GM18505 (cell line): ENCODE results near the gene PDXK.

Experiments used
- ATAC-seq: cut with Tn5 transposase; IDR thresholded peaks from one replicate; pipeline ENCODE4 v1.9.1; 2021; ENCODE audit not compliant: unreplicated experiment
- POLR2A ChIP-seq: IDR thresholded peaks from 4 replicates; pipeline ENCODE4 v1.6.1; 2011; ENCODE audit warnings: borderline replicate concordance; ENCODE audit not compliant: insufficient read depth, insufficient read length; ENCODE audit errors: extremely low read depth

PDXK gene

DNA sequence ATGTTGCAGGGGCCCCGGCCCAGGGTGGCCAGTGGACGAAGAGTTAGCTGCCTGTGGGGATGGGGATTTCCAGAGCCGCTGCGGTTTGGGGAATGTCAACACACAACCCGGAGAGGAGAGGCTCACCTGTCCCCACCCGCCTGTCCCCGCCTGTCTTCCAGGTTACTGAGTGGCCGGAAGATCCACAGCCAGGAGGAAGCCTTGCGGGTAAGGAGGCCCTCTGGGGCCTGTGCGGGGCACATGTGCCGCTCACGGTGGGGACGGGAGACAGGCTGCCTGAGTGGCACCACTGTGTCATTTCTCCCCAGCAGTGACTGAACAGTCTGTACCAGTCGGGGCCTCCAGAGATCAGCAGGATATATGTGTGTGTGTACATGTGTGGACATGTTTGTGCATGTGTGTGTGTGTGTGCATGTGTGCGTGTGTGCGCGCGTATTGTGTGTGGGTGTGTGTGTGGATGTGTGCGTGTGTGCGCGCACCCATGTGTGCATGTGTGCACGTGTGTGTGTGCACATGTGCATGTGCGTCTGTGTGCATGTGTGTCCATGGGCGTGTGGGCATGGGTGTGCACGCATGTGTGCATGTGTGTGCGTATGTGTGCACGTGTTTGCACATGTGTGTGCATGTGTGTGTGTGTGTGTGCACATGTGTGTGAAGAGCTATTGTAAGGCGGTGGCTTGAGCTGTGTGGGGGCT lies 31.6 kb downstream of the PDXK start:
- ATAC-seq = no peak
- TF ChIP-seq POLR2A = no peak

DNA sequence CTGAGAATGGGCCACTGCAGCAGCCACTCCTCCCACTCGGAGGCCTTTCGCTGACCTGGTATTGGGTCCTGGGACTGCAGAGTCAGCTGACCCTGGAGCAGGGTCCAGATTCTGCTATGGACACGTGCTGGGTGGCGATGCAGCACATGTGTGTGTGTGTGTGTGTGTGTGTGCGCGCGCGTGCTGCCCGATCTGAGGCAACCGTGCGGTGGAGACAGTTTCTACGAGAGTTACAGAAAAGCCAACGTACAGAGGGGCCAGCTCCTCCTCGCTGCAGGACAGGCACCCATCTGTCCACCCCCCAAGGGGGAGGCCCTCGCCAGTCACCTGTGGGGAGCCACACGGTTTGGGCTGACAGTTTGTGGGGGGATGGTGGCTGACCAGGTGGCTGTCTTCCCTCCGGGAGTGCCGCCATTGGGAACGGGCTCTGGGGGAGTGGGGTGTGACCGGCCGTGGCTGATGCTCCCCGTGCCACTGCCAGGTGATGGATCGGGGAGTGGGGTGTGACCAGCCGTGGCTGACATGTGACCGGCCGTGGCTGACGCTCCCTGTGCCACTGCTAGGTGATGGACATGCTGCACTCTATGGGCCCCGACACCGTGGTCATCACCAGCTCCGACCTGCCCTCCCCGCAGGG lies 33.1 kb downstream of the PDXK start:
- no peak for ATAC-seq
- TF ChIP-seq POLR2A = no peak

DNA sequence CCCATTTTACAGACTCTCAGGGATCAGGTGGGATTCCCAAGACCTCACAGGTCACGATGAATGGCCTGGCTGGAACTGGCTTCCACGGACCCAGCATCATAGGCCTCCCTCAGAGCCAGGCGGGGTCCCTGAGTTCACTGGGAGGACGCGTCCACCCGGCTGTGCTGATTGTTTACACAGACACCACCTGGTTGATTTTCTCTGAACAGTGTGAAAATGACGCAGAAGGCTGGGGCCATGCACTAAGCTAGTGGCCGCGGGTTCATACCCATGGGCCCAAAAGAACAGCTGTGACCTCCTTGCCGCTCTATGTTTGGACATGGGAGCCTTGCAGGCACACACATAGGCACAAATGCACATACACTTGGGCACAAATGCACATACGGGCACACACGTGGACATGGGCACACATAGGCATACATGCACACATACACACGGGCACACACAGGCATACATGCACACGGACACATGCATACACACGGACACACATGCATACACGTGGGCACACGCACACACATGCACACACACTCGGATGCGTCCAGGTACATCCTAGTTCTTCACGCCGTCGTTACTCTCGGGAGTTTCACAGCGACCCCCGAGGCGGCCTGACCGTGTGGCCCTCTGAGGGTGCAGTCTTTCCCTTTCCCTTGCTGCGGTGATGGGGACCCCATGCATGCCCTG lies 34.0 kb downstream of the PDXK start:
- no peak for ATAC-seq
- TF ChIP-seq POLR2A = no peak

DNA sequence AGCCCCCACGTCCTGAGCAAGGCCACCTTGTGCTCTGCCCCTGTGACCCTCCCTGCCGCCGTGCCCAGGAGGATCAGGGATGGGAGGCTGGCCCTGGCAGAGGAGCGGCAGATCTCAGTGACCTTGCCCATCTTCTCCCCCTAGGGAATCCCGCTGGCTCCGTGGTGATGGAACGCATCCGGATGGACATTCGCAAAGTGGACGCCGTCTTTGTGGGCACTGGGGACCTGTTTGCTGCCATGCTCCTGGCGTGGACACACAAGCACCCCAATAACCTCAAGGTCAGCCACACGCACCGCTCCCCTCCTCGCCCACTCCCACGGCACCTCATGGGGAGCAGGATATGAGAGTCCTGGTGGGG lies 34.5 kb downstream of the PDXK start:
- TF ChIP-seq POLR2A = no peak
- ATAC-seq = no peak

DNA sequence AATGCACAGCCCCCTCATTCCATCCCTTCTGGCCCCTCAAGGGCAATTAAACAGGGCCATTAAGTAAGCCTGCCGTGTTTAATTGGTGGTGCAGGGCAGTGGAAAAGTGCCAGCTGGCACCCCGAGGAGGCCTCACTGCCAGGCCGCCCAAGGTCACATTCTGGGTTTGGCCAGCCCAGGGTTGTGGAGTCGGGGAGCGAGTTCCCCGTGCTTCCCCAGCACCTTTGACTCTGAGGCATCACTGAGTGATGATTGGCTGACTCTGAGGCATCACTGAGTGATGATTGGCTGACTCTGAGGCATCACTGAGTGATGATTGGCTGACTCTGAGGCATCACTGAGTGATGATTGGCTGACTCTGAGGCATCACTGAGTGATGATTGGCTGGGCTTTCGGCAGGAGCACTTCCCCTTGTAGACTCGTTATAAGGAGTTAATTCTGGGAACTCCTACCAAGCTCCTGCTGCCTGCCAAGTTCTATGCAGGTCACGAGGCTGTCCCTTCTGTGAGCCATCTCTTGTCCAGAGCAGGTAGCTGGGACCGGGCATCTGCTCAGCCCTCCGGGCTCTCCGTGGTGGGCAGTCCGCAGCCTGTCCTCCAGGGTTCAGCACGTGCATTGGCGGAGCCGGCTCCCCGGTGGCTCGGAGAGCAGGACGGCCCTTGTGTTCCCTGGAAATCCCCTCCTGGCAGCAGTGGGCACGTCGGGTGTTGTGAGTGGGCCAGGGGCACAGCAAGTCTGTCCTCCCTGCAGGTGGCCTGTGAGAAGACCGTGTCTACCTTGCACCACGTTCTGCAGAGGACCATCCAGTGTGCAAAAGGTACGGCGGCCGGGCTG lies 36.2 kb downstream of the PDXK start:
- no peak for ATAC-seq
- TF ChIP-seq POLR2A = no peak

DNA sequence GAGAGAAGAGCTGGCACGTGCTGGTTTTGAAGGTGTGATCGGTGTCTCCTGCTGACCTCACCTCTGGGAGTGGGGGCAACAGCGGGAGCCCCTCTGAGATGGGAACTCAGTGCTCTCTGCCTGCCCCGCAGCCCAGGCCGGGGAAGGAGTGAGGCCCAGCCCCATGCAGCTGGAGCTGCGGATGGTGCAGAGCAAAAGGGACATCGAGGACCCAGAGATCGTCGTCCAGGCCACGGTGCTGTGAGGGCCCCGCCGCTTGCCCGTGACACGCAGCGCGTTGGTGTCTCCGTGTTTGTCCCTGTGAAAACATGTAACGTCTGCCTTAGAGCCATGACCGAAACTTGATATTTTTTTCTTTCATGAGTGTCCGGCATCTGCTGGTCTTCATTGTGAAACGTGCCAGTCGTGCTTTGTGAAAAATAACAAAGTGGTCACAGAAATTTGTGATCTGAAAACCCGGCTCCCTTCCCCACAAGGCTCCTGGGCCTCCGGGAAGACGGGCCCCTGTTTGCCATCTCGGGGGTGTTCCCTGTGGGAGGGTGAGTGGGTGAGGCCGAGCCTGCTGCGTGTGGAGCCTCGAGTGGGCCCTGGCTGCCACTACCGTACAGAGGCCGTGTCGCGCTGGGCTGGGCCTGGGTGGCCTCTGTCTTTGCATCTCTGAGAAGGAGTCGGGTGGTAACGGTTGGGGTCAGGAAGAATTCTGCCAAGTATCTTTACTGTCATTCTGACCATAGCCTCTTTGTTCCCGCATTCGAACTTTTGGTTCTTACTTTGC lies 37.1 kb downstream of the PDXK start:
- TF ChIP-seq POLR2A = no peak
- no peak for ATAC-seq

DNA sequence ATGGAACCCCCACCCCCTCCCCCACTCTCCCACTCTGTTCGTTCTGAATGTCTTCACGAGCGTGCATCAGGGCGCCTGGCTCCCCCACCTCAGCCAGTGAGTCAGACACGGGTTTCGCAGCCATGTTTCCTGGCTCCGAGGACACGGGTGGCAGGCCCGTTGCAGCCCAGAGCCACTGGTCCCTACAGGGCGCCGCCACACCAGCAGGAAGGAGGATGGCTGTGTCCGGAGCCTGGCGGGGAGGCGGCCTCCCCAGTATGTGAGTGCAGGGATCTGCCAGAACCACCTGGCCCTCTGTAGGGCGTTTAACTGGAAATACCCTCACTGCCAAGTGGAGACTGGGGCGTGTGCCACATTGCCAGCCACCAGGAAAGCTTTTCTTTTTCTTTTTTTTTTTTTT lies 38.7 kb downstream of the PDXK start:
- ATAC-seq = no peak
- no peak for TF ChIP-seq POLR2A

DNA sequence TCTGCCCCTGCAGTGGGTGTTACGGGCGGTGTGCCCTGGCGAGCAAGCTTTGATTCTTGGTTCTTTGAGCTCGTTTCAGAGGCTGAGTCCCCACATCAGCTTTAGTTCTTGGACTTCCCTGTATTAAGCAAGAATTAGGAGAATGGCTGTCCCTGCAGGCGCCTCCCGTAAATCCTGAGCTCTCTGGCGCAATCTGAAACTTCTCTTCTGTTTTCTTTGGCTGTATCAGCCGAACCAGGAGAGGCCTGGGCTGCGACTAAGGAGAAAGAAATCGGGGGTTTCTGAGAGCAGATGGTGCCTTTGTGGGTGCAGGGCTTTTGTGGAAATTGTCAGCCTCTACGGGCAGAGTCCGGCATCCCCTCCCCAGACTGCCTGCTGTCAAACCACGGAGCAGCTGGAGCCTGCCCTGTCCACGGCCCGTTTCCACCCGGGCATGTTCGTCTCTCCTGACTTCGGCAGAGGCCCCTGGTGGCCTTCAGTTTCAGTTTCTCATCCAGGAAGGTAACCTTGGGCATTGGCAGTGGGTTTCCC lies 39.2 kb downstream of the PDXK start:
- no peak for ATAC-seq
- no peak for TF ChIP-seq POLR2A

DNA sequence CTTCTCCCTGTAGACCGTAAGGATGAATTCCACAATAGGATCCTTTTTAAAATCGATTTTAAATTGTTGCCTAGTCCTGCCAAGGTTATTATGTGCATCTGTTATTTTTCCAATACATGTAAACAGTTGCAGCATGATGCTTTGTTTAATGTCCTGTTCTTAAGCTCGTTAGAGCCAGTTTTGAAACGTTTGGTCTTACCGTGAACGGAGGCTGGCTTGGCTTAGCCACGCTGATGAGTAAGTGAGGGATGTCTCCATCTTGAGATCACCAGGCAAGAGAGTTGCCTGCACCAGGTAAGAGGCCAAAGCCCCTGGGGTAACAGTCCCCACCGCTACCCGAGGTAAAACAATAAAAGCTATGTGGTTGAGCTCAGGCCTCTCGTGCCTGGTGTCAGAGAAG lies 39.9 kb downstream of the PDXK start:
- no peak for ATAC-seq
- no peak for TF ChIP-seq POLR2A

DNA sequence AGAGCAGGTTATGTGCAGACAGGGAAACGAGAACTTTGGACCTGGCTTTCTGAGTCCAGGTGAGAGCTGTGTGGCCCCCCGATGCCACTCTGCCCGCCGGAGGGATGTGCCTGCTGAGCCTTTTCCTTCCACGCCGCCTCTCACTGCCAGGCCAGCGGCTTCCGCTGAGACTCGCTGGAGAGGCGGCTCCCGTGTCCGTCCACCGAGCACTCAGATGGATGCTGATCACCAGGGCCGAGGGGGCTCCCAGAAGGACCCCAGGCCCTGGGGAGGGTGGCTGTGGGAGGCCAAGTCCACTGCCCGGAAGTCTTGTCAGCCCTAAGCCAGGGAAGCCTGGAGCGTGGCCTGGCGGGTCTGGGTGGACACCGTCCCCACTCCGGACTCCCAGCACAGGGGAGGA lies 40.7 kb downstream of the PDXK start:
- ATAC-seq = no peak
- no peak for TF ChIP-seq POLR2A

DNA sequence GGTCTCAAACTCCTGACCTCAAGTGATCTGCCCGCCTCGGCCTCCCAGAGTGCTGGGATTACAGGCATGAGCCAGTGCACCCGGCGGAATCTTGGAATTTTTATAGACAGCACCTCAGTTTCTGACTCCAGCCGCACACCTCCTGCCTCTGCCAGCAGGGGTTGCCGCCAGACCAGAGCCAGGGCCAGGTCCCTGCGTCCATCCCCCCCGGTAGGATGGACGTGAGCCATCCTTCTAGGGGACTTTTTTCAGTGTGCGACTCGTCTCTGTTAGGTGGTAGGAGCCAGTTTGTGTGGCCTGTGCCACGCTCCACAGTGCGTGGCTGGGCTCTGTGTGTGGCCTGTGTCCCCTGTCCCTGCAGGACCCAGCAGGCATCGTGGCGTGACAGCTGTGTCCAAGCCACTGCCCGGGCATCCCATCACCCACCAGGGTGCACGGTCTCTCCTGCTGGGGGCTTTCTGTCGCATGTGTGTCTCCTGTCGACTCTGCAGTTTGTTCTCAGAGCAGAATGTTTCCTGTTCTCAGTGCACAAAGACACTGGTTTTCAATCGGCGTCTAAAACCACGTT lies 41.5 kb downstream of the PDXK start:
- ATAC-seq = no peak

DNA sequence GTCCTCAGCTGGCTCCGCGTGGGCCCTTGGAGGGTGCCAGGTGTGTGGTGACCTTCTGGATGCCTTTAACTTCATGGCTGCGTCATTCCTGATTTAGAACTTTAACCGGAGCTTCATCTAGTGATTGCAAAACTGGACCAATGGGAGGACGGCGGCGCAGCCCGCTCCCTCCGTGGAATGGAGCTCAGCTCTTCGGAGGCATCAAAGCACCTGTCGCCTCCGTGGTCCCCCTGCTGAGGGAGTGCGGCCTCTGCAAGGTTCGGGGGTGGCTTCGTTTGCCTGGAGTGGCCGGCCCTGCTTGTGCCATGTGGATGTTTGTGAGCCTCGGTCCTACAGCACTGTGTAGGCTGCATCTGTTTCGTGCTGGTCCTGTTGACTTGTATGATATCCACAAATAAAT lies 43.0 kb downstream of the PDXK start:
- no peak for ATAC-seq
- no peak for TF ChIP-seq POLR2A

More for the DNA sequence above, 41.5 kb downstream of the PDXK start:
- no peak for TF ChIP-seq POLR2A
